AML-193 (cell line): ENCODE results near the gene FYN.

Experiments used
- DNase-seq, 2 experiments: peaks; one replicate each; lab custom pipeline; 2025; lab: John Stamatoyannopoulos, UW

The FYN gene

GRCh38 chr6:111747829-111748228 lies 125.4 kb downstream of the FYN start:
- no peak for DNase-seq

- DNase-seq = no peak
Measured at GRCh38 chr6:111747396-111747795, 125.9 kb downstream of the FYN start.

- no peak for DNase-seq
Measured at GRCh38 chr6:111746983-111747382, 126.3 kb downstream of the FYN start.

GRCh38 chr6:111745636-111746035 lies 127.6 kb downstream of the FYN start:
- DNase-seq = no peak

- DNase-seq = no peak
Measured at GRCh38 chr6:111745186-111745585, 128.1 kb downstream of the FYN start.

GRCh38 chr6:111743862-111744692 lies 129.2 kb downstream of the FYN start:
- no peak for DNase-seq

GRCh38 chr6:111743360-111743759 lies 129.9 kb downstream of the FYN start:
- DNase-seq = no peak

GRCh38 chr6:111741177-111741952 lies 131.9 kb downstream of the FYN start:
- no peak for DNase-seq

GRCh38 chr6:111740506-111740905 lies 132.7 kb downstream of the FYN start:
- DNase-seq = no peak

GRCh38 chr6:111739257-111739696 lies 134.0 kb downstream of the FYN start:
- no peak for DNase-seq

- no peak for DNase-seq
Measured at GRCh38 chr6:111738631-111739030, 134.6 kb downstream of the FYN start.

- no peak for DNase-seq
Measured at GRCh38 chr6:111738156-111738555, 135.1 kb downstream of the FYN start.

- DNase-seq = no peak
Measured at GRCh38 chr6:111737065-111737521, 136.2 kb downstream of the FYN start.

GRCh38 chr6:111736005-111736608 lies 137.1 kb downstream of the FYN start:
- no peak for DNase-seq

GRCh38 chr6:111734068-111735061 lies 138.9 kb downstream of the FYN start:
- DNase-seq = no peak

- DNase-seq = no peak
Measured at GRCh38 chr6:111732390-111732789, 140.9 kb downstream of the FYN start.

GRCh38 chr6:111731456-111732195 lies 141.6 kb downstream of the FYN start:
- DNase-seq = peak in 1 of 2 experiments; percentile 13

- DNase-seq = no peak
Measured at GRCh38 chr6:111730864-111731263, 142.4 kb downstream of the FYN start.

GRCh38 chr6:111727802-111728201 lies 145.4 kb downstream of the FYN start:
- peak in 1 of 2 experiments; percentile 12 for DNase-seq

- no peak for DNase-seq
Measured at GRCh38 chr6:111727041-111727440, 146.2 kb downstream of the FYN start.
